Measurements from ENCODE around the gene IL26. TPM values are rescaled to one million over a fixed set of nuclear protein-coding genes. Genes with fewer than 3 reads are reported as not detected.

The IL26 gene
- total RNA-seq, 1 experiment from 2014 or later = not detected

DNA sequence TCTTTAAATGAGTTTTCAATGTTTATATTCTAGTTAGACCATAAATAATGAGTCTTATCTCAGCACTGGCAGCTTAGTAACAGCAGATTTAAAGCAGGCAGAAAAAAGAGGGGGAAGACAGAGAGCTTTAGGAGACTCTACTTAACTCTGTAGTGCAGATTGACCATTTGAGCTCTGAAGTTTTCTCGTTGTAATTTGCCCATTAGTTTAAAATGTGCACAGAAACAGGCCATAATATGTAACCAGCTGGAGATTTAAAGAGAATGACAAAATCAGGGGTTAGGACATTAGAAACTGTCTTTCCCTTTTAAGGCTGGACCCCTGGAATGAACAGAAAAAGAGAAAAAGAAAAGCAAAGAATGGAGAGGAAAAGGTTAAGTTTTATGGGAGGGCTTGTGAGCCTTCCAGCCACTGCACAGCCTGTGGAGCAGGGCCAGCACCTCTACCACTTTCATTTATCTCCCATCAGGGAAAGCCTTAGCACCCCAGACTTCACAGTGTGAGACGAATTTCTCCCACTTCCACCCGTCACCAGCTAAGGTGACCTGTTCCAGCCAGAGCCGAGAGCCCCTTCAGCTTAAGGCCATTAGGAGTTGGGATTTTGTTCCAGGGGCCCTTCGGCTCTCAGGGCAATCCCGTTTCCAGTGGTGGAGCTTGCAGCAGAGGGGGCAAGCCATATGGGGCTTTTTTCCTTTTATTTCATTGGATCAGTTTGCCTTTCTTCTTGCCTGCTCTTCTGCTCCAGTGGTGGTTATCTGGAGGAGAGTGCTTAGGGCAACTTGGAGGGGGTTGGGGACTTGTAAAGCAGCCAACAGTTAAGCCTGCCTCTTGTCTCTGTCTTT, 19.8 kb upstream of the IL26 start:
- no peak for DNase-seq (ENCODE audit: low spot score)
- in situ Hi-C loops (cut with HindIII; ENCODE audit: low sequenced_read_pairs) = no loop called here

GRCh38 chr12:68242777-68243176, 17.2 kb upstream of the IL26 start:
- DNase-seq (ENCODE audit: low spot score) = no peak

GRCh38 chr12:68240975-68241374, 15.4 kb upstream of the IL26 start:
- no peak for DNase-seq (ENCODE audit: low spot score)
- in situ Hi-C loops (cut with HindIII; ENCODE audit: low sequenced_read_pairs) = no loop called here

More at GRCh38 chr12:68242777-68243176, 17.2 kb upstream of the IL26 start:
- in situ Hi-C loops (cut with HindIII; ENCODE audit: low sequenced_read_pairs) = no loop called here

GRCh38 chr12:68240079-68240478, 14.5 kb upstream of the IL26 start:
- DNase-seq (ENCODE audit: low spot score) = no peak
- in situ Hi-C loops (cut with HindIII; ENCODE audit: low sequenced_read_pairs) = no loop called here

GRCh38 chr12:68239309-68239982, 13.8 kb upstream of the IL26 start:
- no peak for DNase-seq (ENCODE audit: low spot score)
- in situ Hi-C loops (cut with HindIII; ENCODE audit: low sequenced_read_pairs) = no loop called here

DNA sequence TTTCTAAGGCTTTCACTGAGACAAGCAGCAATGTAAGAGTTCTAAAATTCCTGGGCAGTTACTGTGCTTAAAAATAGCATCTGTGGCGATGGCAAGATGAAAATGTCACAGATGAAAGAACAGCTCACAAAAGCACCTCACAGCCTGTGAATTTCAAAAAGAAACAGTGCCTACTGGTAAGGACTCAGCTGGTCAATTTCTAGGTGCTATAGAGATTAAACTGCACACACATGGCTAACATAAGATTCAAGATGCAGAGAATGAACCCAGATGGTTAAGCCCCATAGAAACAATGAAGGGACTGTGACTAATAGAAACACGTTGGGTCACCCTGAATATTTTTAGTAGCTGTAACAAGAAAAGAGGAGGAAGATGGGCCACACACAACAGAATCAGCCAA, 12.0 kb upstream of the IL26 start:
- DNase-seq (ENCODE audit: low spot score) = no peak
- in situ Hi-C loops (cut with HindIII; ENCODE audit: low sequenced_read_pairs) = no loop called here

DNA sequence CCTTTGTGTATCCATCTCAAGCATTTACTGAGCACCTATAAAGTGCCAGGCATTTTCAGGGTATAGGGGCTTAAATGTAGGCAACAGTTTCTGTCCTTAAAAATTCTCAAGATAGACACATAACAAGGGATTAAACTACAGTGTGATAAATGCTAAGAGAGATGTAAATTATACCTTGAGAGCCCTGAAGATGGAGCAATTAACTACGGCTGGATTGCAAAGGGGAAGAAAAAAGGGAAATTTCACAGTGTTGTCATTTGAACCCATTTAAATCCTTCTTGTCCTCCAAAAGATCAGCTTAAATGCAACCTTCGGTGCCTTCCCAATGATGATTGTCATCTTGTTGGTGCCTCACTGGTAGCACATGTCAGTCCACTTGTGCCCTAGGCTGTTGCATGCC, 11.5 kb upstream of the IL26 start:
- no peak for DNase-seq (ENCODE audit: low spot score)
- in situ Hi-C loops (cut with HindIII; ENCODE audit: low sequenced_read_pairs) = no loop called here

GRCh38 chr12:68236421-68237059, 10.9 kb upstream of the IL26 start:
- in situ Hi-C loops (cut with HindIII; ENCODE audit: low sequenced_read_pairs) = no loop called here
- no peak for DNase-seq (ENCODE audit: low spot score)

GRCh38 chr12:68235576-68235975, 10.0 kb upstream of the IL26 start:
- DNase-seq (ENCODE audit: low spot score) = no peak
- in situ Hi-C loops (cut with HindIII; ENCODE audit: low sequenced_read_pairs) = no loop called here

GRCh38 chr12:68234140-68234539, 8.5 kb upstream of the IL26 start:
- in situ Hi-C loops (cut with HindIII; ENCODE audit: low sequenced_read_pairs) = no loop called here
- no peak for DNase-seq (ENCODE audit: low spot score)

- DNase-seq (ENCODE audit: low spot score) = no peak
Observed at GRCh38 chr12:68233498-68233897, 7.9 kb upstream of the IL26 start.

DNA sequence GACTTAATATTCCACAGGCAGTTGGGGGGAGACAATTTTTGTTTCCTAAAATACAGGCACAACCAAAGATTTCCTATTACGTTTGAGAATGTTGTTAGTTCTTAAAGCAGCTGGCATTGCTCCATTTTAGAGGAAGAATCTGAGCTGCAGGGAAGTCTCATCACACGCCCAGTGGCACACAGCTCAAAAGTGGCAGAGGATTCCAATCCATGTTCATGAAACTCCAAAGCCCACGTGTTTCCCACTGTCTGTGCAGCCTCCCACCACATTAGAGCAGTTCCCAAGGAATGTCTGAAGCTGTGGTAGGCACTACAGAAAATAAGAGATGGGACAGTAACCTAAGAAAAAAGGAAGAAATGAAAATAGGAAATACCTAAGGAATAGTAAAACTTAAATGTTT, 6.1 kb upstream of the IL26 start:
- in situ Hi-C loops (cut with HindIII; ENCODE audit: low sequenced_read_pairs) = no loop called here
- DNase-seq (ENCODE audit: low spot score) = no peak

More at GRCh38 chr12:68233498-68233897, 7.9 kb upstream of the IL26 start:
- in situ Hi-C loops (cut with HindIII; ENCODE audit: low sequenced_read_pairs) = no loop called here

- DNase-seq (ENCODE audit: low spot score) = no peak
- in situ Hi-C loops (cut with HindIII; ENCODE audit: low sequenced_read_pairs) = no loop called here
Observed at GRCh38 chr12:68231229-68231628, 5.6 kb upstream of the IL26 start.

- DNase-seq (ENCODE audit: low spot score) = no peak
- in situ Hi-C loops (cut with HindIII; ENCODE audit: low sequenced_read_pairs) = no loop called here
Observed at GRCh38 chr12:68229956-68230355, 4.3 kb upstream of the IL26 start.

GRCh38 chr12:68227356-68227755, 1.7 kb upstream of the IL26 start:
- in situ Hi-C loops (cut with HindIII; ENCODE audit: low sequenced_read_pairs) = no loop called here
- no peak for DNase-seq (ENCODE audit: low spot score)

DNA sequence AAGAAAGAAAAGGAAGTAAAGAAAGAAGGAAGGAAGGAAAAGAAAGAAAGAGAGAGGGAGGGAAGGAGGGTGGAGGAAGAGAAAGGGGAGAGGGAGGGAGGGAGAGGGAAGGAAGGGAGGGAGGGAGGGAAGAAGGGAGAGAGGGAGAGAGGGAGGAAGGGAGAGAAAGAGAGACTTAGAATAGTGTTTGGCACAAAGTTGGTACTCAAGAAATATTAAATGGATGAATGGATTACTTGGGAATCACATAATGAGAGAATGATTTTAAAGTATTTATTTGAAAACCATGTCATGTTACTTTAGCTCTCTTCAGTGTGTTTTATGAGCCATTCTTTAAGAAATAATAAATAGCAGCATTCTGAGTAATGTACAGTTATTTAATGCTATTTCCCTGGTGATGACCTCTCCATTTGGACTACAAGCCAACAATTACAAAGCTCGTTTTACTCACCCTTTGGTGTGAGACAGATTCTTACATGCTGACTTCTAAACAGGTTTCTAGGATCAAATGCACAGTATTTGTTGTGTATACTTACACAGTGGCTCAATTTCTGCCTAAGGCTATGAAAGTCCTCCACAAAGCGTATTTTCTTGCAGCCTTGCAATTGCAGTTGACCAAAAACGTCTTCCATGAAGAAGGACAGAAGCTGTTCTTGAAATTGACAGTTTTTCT, 861 bp downstream of the IL26 start:
- in situ Hi-C loops (cut with HindIII; ENCODE audit: low sequenced_read_pairs) = no loop called here
- no peak for DNase-seq (ENCODE audit: low spot score)

DNA sequence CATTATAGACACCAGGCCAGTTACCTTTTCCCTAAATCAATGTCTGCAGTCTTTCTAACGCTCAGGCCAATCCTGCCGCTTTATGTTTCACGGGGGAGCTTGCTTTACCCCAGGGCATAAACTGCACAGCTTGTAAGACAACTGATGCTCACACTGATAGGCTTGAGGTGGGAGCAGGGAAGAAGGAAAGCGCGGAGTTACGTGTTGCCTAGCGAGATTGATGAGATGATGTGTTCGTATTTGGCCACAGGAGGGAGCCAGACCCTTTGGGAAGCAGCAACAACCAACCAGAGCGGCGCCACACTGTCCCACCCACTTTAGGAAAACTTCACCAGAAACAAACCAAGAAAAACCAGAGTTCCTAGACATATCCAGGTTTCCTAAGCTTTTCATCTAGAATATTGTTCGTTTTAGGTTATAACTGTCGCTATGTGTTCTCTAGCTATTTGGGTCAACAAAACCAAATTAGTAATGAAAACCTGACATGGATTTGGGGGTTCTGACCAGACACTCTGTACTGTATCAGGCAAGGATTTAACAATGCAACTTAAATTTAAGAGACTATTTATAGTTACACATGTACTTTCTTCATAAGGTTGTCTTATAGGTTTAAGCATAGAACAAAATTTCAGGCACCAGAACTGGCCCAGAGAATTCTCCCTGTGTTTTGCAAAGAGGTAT, 2.4 kb downstream of the IL26 start:
- in situ Hi-C loops (cut with HindIII; ENCODE audit: low sequenced_read_pairs) = no loop called here
- peak; percentile 58 for DNase-seq (ENCODE audit: low spot score)

- no peak for DNase-seq (ENCODE audit: low spot score)
- in situ Hi-C loops (cut with HindIII; ENCODE audit: low sequenced_read_pairs) = no loop called here
Observed at GRCh38 chr12:68222326-68222725, 3.3 kb downstream of the IL26 start.

GRCh38 chr12:68221497-68221896, 4.1 kb downstream of the IL26 start:
- in situ Hi-C loops (cut with HindIII; ENCODE audit: low sequenced_read_pairs) = no loop called here
- no peak for DNase-seq (ENCODE audit: low spot score)

Data from G401 (cell line).